DND-41 (cell line): ENCODE measurements around the gene CLCN6.

ENCODE experiments used
- EZH2 ChIP-seq: IDR thresholded peaks from 3 replicates; pipeline ENCODE4 v1.6.1; 2012; ENCODE audit warnings: borderline replicate concordance, low read depth, mild to moderate bottlenecking, moderate library complexity, low read length, inconsistent platforms; ENCODE audit not compliant: severe bottlenecking
- TF ChIP-seq, protein P1 (sequence below): IDR thresholded peaks from 2 replicates; pipeline ENCODE4 v1.5.1; 2012; ENCODE audit warnings: borderline replicate concordance, low read length, moderate library complexity, mild to moderate bottlenecking; ENCODE audit not compliant: poor library complexity, severe bottlenecking; ENCODE audit errors: extremely low read depth

DNA sequence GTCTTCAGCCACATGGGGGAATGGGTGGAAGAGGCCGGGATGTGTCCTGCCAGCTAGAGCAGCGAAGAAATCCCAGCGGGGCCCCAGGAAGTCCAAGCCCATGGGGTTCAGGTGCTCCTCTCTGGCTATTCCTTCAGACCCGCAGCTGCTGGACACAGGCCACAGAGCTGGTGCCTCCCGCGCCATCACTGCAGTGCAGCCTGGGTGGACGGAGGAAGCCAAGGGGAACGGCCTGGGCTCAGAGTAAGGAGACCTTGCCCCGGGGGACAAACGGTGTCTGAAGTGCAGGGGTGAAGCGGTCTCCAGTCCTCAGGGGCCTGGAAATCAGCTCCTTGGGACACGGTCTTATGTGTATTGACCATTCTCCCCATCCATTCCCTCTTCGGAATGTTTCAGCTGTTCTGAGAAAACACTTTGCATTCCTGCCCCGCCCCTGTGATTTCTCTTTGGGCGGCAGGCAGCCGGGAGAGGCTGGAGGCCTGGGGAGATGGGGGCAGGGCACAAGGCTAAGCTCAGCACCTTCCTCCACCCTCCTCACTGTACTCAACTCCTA is 18.7 kb upstream of the CLCN6 start:
- TF ChIP-seq, protein P1, sequence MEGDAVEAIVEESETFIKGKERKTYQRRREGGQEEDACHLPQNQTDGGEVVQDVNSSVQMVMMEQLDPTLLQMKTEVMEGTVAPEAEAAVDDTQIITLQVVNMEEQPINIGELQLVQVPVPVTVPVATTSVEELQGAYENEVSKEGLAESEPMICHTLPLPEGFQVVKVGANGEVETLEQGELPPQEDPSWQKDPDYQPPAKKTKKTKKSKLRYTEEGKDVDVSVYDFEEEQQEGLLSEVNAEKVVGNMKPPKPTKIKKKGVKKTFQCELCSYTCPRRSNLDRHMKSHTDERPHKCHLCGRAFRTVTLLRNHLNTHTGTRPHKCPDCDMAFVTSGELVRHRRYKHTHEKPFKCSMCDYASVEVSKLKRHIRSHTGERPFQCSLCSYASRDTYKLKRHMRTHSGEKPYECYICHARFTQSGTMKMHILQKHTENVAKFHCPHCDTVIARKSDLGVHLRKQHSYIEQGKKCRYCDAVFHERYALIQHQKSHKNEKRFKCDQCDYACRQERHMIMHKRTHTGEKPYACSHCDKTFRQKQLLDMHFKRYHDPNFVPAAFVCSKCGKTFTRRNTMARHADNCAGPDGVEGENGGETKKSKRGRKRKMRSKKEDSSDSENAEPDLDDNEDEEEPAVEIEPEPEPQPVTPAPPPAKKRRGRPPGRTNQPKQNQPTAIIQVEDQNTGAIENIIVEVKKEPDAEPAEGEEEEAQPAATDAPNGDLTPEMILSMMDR = no peak
- TF ChIP-seq EZH2 = no peak
